ENCODE data around the gene ZNF772.
"Not testable (repeated sequence)": the region's sequence is repeated elsewhere in the genome, so short reads cannot be mapped to it uniquely, and the experiment has no call there.

ZNF772 gene

GRCh38 chr19:57477191-57478008, at the start of gene ZNF772:
Gene ZNF772, minus strand, starts transcription at chr19:57477566. Its CDS starts 257 bp downstream, at chr19:57477309.
- DNase-seq (ENCODE audit: low spot score) = peak; percentile 95

- not testable (repeated sequence) for DNase-seq (ENCODE audit: low spot score)
Measured at GRCh38 chr19:57518021-57518420, 40.7 kb upstream of the ZNF772 start.

GRCh38 chr19:57515255-57515654, 37.9 kb upstream of the ZNF772 start:
- DNase-seq (ENCODE audit: low spot score) = no peak

- no peak for DNase-seq (ENCODE audit: low spot score)
Measured at GRCh38 chr19:57512845-57513244, 35.5 kb upstream of the ZNF772 start.

- no peak for DNase-seq (ENCODE audit: low spot score)
Measured at GRCh38 chr19:57511484-57511883, 34.1 kb upstream of the ZNF772 start.

GRCh38 chr19:57506163-57506562, 28.8 kb upstream of the ZNF772 start:
- no peak for DNase-seq (ENCODE audit: low spot score)

GRCh38 chr19:57500400-57500799, 23.0 kb upstream of the ZNF772 start:
- not testable (repeated sequence) for DNase-seq (ENCODE audit: low spot score)

- DNase-seq (ENCODE audit: low spot score) = peak; percentile 83
Measured at GRCh38 chr19:57499680-57500395, 22.5 kb upstream of the ZNF772 start, which contains the start of gene ZNF773. Gene ZNF773, plus strand, starts transcription at chr19:57499938. Its CDS starts 143 bp downstream, at chr19:57500081.

- not testable (repeated sequence) for DNase-seq (ENCODE audit: low spot score)
Measured at GRCh38 chr19:57499332-57499679, 21.9 kb upstream of the ZNF772 start.

- DNase-seq (ENCODE audit: low spot score) = not testable (repeated sequence)
Measured at GRCh38 chr19:57488299-57488644, 10.9 kb upstream of the ZNF772 start.

- peak; percentile 87 for DNase-seq (ENCODE audit: low spot score)
Measured at GRCh38 chr19:57487477-57488298, 10.3 kb upstream of the ZNF772 start, which contains the start of gene ZNF419. Gene ZNF419, plus strand, starts transcription at chr19:57487750. Its CDS starts 201 bp downstream, at chr19:57487951.

- no peak for DNase-seq (ENCODE audit: low spot score)
Measured at GRCh38 chr19:57473646-57474045, 3.7 kb downstream of the ZNF772 start.

GRCh38 chr19:57466489-57466888, 10.9 kb downstream of the ZNF772 start:
- DNase-seq (ENCODE audit: low spot score) = no peak

- no peak for DNase-seq (ENCODE audit: low spot score)
Measured at GRCh38 chr19:57465680-57466381, 11.5 kb downstream of the ZNF772 start.

GRCh38 chr19:57452307-57452706, 25.1 kb downstream of the ZNF772 start:
- DNase-seq (ENCODE audit: low spot score) = no peak

- no peak for DNase-seq (ENCODE audit: low spot score)
Measured at GRCh38 chr19:57443121-57443696, 34.2 kb downstream of the ZNF772 start.

GRCh38 chr19:57441979-57442752, 35.2 kb downstream of the ZNF772 start:
- no peak for DNase-seq (ENCODE audit: low spot score)

GRCh38 chr19:57438925-57439324, 38.4 kb downstream of the ZNF772 start:
- DNase-seq (ENCODE audit: low spot score) = no peak

- DNase-seq (ENCODE audit: low spot score) = no peak
Measured at GRCh38 chr19:57437931-57438330, 39.4 kb downstream of the ZNF772 start.

- no peak for DNase-seq (ENCODE audit: low spot score)
Measured at GRCh38 chr19:57436417-57436816, 40.9 kb downstream of the ZNF772 start.
